ENCODE measurements around the gene TMEM120B.

The TMEM120B gene

GRCh38 chr12:121719926-121720414, 7.4 kb downstream of the TMEM120B start (continued):
- TF ChIP-seq ZNF266 (tag by site-specific recombination; IDR thresholded peaks at IDR 0.05; ENCODE audit: low read depth) (no peak), KLF9 (tag by site-specific recombination; IDR thresholded peaks at IDR 0.05; ENCODE audit: low read depth) (no peak), BCL6B (tag by site-specific recombination; IDR thresholded peaks at IDR 0.05) (no peak), ZNF521 (tag by site-specific recombination; IDR thresholded peaks at IDR 0.05) (no peak), SETDB1 (IDR thresholded peaks at IDR 0.05; ENCODE audit: insufficient read length, low read length) (no peak), WT1 (tag by site-specific recombination; IDR thresholded peaks at IDR 0.05) (peak; percentile 55; the same call in 1 of the 2 replicates), ZBTB10 (tag by site-specific recombination; IDR thresholded peaks at IDR 0.05) (peak; percentile 76), ZNF692 (tag by site-specific recombination; IDR thresholded peaks at IDR 0.05) (peak; percentile 70)

GRCh38 chr12:121720762-121721161, 8.2 kb downstream of the TMEM120B start:
- no peaks in the 10 kb centered on the region for H3K4me1 ChIP-seq (ENCODE audit: control insufficient read depth, insufficient read depth, low read length)
- H3K9me3 ChIP-seq (ENCODE audit: control insufficient read depth, insufficient read depth, low read depth, low read length), result no peaks in the 10 kb centered on the region
- H3K36me3 ChIP-seq (ENCODE audit: control insufficient read depth in 2 of 2, insufficient read depth in 1 of 2, low read length in 2 of 2), result peaks cover 0 to 4% of the 10 kb centered on the region in 2 experiments; a peak in 2 of 3 replicates
- CTCF ChIA-PET, result interaction anchor here (0.6 to 1.4 kb wide), 6 partner anchors 28 to 73 kb away, joined by 3 to 5 read pairs (median 4); partner anchors contain the start of gene RHOF
- no peak overlapping the region for H3K27ac ChIP-seq (ENCODE audit: extremely low read depth, low read depth, low read length)
- POLR2A ChIA-PET, result interaction anchor here (0.6 to 1.3 kb wide), 7 partner anchors 17 to 707 kb away, joined by 3 to 5 read pairs (median 3); partner anchors contain the start of gene PSMD9
- TF ChIP-seq ZBTB44 (tag by site-specific recombination; IDR thresholded peaks at IDR 0.05) (no peak), ZNF37A (tag by site-specific recombination; IDR thresholded peaks at IDR 0.05) (no peak), SP2 (tag by site-specific recombination; IDR thresholded peaks at IDR 0.05) (no peak), ZNF148 (tag by site-specific recombination; IDR thresholded peaks at IDR 0.05; ENCODE audit: borderline replicate concordance) (no peak)
- no peak overlapping the region for H3K4me3 ChIP-seq (ENCODE audit: low read depth, low read length)

- Histone ChIP-seq H3K36me3 (ENCODE audit: control insufficient read depth in 2 of 2, insufficient read depth in 1 of 2, low read length in 2 of 2) (peaks cover 0 to 4% of the 10 kb centered on the region in 2 experiments; a peak in 2 of 3 replicates), H3K4me3 (ENCODE audit: low read depth, low read length) (no peak overlapping the region), H3K9me3 (ENCODE audit: control insufficient read depth, insufficient read depth, low read depth, low read length) (no peaks in the 10 kb centered on the region), H3K4me1 (ENCODE audit: control insufficient read depth, insufficient read depth, low read length) (no peaks in the 10 kb centered on the region), H3K27ac (ENCODE audit: extremely low read depth, low read depth, low read length) (no peak overlapping the region)
- TF ChIP-seq KLF1 (tag by site-specific recombination; IDR thresholded peaks at IDR 0.05) (no peak), ZNF211 (tag by site-specific recombination; IDR thresholded peaks at IDR 0.05; ENCODE audit: low read depth) (no peak), IKZF3 (tag by site-specific recombination; IDR thresholded peaks at IDR 0.05) (no peak), MEIS1 (CRISPR knock-in tag; IDR thresholded peaks at IDR 0.05; ENCODE audit: borderline replicate concordance) (no peak), ZSCAN18 (tag by site-specific recombination; IDR thresholded peaks at IDR 0.05) (no peak), ZNF76 (tag by site-specific recombination; IDR thresholded peaks at IDR 0.05; ENCODE audit: borderline replicate concordance, low read depth) (no peak), ZNF747 (tag by site-specific recombination; IDR thresholded peaks at IDR 0.05) (no peak), EGR2 (tag by site-specific recombination; IDR thresholded peaks at IDR 0.05; ENCODE audit: low read depth) (no peak), RBAK (tag by site-specific recombination; IDR thresholded peaks at IDR 0.05) (no peak)
- ChIA-PET POLR2A (no interaction called here), CTCF (no interaction called here)
Observed at GRCh38 chr12:121722511-121722910, 10.0 kb downstream of the TMEM120B start.

All from HEK293 (cell line).